Stimulated activated CD4-positive, alpha-beta T cell treated with anti-CD3 and anti-CD28 coated beads, TNF-alpha, amount 100 ng/mL, for 48 hours (primary cell): ENCODE measurements around the gene TAS2R50.

ENCODE experiments used
- DNase-seq, 3 donors: peaks; one replicate each; pipeline ENCODE4 v3.0.0-alpha.2; 2020; ENCODE audit warnings: low read depth in 3 of 3

TAS2R50 gene

GRCh38 chr12:10952645-10953044 lies 34.1 kb downstream of the TAS2R50 start:
- no peak for DNase-seq

- DNase-seq = no peak
These were observed 43.5 kb downstream of the TAS2R50 start for GRCh38 chr12:10943167-10943566.

DNA sequence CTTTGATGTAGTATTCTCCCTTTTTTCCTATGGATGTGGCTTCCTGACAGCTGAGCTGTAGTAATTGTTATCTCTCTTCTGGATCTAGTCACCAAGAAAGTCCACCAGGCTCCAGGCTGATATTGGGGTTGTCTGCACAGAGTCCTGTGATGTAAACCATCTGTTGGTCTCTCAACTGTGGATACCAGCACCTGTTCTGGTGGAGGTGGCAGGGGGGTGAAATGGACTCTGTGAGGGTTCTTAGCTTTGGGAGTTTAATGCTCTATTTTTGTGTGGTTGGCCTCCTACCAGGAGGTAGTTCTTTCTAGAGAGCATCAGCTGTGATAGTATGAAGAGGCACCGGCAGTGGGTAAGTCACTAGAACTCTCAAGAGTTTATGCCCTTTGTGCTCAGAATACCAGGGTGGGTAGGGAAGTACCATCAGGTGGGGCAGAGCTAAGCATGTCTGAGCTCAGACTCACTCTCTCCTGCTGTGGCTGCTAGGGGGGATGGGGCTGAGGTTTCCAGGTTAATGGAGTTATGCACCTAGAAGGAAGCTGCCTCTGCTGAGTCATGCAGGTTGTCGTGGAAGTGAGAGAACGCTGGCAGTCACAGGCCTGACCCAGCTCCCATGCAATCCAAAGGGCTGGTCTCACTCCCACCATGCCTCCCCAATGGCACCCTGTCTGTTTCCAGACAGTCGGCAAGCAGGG lies 44.6 kb downstream of the TAS2R50 start:
- no peak for DNase-seq

GRCh38 chr12:10941369-10941768 lies 45.3 kb downstream of the TAS2R50 start:
- no peak for DNase-seq

- DNase-seq = no peak
These were observed 46.3 kb downstream of the TAS2R50 start for GRCh38 chr12:10940389-10940788.

- DNase-seq = no peak
These were observed 47.5 kb downstream of the TAS2R50 start, which contains the start of gene TAS2R14 for GRCh38 chr12:10939163-10939562. TSS of gene TAS2R14 (minus strand) at chr12:10939263. CDS start at chr12:10939207, 56 bp downstream.

DNA sequence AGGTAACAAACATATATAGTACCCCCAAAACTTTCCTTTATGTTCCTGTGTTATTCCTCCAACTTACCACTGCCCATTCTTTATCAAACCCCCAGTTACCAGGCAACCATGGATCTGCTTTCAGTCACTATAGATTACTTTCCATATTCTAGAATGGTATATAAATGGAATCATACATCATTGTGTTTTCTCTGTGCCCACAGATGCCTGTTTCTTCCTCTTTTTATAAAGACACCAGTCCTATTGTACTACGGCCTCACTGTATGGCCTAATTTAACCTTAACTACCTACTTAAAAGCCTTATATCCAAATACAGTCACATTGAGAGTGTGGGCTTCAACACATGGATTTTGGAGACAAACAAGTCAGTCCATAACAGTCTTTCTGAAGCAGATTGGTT lies 50.2 kb downstream of the TAS2R50 start:
- no peak for DNase-seq
